Activated gamma-delta T cell treated with Interleukin-2 at 50 U/mL for 16 hours (primary cell): ENCODE measurements around the gene RRAS.

ENCODE experiments used
- DNase-seq: peaks from one replicate; pipeline ENCODE4 v3.0.0-alpha.2; 2020

The RRAS gene

GRCh38 chr19:49593233-49594113 lies 46.5 kb downstream of the RRAS start:
- DNase-seq: peak; percentile 92

- DNase-seq: no peak
Measured at GRCh38 chr19:49592486-49593232, 47.3 kb downstream of the RRAS start.

GRCh38 chr19:49591731-49592485 lies 48.0 kb downstream of the RRAS start:
- peak; percentile 41 for DNase-seq

GRCh38 chr19:49590971-49591730 lies 48.8 kb downstream of the RRAS start, which contains the start of gene PRR12:
Gene PRR12, plus strand, starts transcription at chr19:49591182. Its CDS starts 473 bp downstream, at chr19:49591655.
- peak; percentile 68 for DNase-seq

- DNase-seq: peak; percentile 94
Measured at GRCh38 chr19:49590071-49590970, 49.6 kb downstream of the RRAS start.

GRCh38 chr19:49589502-49589905 lies 50.4 kb downstream of the RRAS start:
- DNase-seq: no peak

- DNase-seq: no peak
Measured at GRCh38 chr19:49588365-49589122, 51.4 kb downstream of the RRAS start.

- DNase-seq: no peak
Measured at GRCh38 chr19:49587227-49587626, 52.7 kb downstream of the RRAS start.
